NCI-H2171 treated with DMSO at 0.1 percent for 48 hours (cell line): ENCODE results near the gene SEZ6L.

Source experiments
- DNase-seq: peaks from one replicate; lab custom pipeline; 2025; lab: John Stamatoyannopoulos, UW

Gene SEZ6L

DNA sequence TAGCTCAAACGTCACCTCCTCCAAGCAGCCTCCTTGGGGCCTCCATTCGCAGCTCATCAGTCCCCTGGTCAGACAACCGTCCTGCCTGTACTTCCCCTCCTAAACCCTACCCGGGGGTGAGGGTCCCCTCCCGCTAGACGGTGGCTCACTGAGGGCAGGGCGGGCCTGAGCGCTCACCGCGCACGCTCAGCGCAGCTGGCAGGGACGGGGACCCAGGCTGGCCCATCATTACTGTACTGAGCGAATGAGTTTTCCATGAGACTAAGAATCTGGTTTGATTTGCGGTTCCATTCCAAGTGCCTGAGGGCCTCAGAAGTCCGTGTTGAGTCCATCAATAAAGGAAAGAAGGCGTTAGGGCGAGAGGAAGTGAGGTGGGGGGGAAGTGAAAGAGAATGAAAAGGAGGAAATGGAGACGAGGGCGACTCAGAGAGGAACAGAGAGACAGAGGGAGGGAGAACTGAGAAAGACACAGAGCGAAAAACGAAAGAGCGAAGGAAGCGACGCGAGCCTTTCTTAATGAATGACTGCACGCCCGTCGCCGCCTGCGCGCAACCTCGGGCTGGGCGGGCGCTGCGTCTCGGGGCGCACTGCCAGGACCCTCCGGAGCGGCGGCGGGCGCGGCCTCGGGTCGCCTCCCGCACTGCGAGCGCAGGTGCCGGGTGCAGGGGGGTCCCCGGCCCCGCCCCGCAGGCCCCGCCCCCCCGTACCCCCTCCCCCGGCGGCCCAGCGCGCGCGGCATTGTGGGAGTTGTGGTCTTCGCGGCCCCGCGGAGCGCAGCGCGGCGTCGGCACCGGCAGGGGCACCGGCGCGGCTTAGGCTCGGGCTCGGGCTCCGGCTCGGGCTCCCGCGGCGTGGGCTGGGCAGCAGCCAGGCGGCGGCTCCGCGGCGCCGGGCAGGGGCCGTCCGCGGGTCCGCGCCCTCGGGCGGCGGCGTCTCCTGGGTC is 259.5 kb downstream of the SEZ6L start, which contains the start of gene ASPHD2:
TSS of gene ASPHD2 (plus strand) at position 746 of the 943 bp plus-strand sequence. CDS start 4,356 bp downstream, outside the sequence.
- DNase-seq: peak; percentile 71

DNA sequence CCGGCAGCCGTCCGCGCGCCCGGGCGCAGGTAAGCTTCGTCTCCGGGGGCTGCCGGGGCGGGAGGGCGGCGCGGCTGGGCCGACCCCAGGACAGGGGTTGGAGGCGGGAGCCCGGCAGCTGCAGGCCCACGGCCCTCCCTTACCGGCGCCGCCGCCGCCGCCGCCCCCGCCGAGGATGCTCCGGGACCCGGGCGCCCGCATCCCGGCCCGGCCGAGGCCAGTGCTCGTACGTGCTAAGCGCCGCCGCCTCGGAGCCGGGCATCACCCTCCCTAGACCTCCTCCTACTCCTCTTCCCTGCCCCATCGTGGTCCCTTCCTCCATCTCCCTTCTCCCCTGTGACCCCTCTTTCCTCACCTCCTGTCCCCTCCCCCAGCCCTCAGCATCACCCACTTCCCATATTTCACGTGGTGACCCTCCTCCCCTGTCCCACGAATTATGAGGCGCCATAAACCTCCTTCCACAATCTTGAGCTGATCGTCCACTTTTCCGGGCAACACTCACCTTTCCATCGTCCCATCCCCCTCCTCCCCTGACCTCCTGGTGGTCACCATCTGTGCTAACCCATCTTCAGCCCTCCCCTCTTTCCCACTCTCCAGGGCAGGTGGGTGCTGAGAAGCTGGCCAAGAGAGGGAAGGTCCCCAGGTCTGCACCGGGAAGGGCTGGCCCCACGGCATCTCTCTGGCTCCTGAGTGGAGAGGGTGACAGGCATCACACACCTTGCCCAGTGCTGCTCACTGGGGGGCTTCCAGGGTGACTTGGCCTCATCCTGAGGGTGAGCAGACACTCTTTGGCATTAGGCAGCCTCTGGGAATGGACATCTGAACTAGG is 260.4 kb downstream of the SEZ6L start:
- no peak for DNase-seq

DNA sequence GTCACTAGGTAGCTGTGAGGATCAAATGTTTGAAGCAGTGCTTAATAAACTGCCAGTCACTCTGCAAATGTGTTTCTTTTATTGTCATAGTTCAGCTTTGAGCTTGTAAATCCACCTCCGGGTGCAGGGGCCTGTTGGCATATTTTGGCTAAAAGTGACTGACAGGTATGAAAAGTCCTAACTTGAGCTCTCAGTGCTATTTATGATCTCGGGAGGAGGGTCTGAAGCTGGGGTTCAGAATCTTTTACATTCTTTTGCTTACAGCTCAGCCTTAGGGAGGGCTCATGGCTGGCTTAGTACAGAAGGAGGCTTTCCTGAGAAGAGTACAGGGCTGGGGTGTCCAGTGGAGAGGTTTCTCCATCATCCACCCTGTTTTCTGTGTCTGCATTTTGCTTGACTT is 261.3 kb downstream of the SEZ6L start:
- DNase-seq: no peak

- DNase-seq: no peak
Observed at GRCh38 chr22:26431261-26431995, 262.2 kb downstream of the SEZ6L start.

DNA sequence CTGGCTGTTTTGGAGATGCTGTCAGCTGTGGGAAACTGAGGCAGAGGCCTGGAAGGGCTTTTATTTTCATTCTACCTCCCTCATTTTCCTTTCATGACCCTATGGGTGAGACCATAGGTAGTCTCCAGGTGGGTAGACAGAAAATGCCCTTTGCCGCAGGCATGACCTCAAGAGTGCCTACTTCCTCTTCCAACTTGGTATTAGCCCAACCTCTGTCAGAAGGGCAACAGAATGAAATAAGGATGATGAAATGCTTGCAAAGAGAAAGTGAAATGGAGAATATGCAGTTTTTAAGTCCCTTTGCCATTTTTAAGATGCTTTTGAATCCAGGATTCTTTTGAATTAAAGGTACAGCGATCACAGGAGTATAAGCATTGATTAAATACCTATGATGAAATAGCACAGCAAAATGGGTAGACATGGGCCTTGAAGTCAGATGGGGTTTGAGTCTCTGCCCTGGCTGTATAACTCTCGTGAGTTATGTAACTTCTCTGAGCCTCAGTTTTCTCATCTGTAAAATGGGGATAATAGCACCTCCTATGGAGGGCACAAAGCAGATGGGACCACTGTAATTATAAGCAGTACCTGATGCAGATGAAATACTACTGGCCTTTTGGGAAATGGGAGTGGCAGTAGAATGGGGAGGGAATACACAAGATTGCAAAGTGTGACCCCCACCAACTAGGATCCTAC is 263.5 kb downstream of the SEZ6L start:
- no peak for DNase-seq
